ENCODE results near the gene NRM.
"Not testable (repeated sequence)": the region's sequence is repeated elsewhere in the genome, so short reads cannot be mapped to it uniquely, and the experiment has no call there.

The NRM gene

DNA sequence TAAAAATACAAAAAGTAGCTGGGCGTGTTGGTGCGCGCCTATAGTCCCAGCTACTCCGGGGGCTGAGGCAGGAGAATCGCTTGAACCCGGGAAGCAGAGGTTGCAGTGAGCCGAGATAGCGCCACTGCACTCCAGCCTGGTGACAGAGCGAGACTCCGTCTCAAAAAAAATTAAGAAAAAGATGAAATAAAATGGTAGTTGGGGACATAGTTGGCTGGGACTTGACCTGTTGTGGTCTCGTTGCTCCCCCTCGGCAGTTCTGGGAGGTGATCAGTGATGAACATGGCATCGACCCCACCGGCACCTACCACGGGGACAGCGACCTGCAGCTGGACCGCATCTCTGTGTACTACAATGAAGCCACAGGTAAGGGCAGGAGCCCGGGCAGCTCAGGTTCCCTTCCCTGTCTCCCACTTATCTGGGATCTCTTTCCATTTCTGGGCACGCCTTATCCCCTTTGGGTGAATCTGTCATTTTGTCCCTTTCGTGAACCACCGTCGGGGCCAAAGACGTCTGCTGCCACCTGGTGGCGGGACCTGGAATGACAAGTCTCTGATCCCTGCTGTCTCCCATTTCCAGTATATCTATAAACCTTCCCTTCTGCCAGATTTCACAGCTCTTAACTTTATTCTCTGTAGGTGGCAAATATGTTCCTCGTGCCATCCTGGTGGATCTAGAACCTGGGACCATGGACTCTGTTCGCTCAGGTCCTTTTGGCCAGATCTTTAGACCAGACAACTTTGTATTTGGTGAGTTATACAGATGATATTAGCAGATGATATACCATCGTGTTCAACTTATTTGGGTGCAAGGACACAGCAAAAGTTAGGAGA is 31.7 kb upstream of the NRM start:
- TF ChIP-seq, protein P1, sequence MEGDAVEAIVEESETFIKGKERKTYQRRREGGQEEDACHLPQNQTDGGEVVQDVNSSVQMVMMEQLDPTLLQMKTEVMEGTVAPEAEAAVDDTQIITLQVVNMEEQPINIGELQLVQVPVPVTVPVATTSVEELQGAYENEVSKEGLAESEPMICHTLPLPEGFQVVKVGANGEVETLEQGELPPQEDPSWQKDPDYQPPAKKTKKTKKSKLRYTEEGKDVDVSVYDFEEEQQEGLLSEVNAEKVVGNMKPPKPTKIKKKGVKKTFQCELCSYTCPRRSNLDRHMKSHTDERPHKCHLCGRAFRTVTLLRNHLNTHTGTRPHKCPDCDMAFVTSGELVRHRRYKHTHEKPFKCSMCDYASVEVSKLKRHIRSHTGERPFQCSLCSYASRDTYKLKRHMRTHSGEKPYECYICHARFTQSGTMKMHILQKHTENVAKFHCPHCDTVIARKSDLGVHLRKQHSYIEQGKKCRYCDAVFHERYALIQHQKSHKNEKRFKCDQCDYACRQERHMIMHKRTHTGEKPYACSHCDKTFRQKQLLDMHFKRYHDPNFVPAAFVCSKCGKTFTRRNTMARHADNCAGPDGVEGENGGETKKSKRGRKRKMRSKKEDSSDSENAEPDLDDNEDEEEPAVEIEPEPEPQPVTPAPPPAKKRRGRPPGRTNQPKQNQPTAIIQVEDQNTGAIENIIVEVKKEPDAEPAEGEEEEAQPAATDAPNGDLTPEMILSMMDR (IDR thresholded peaks at IDR 0.05; ENCODE audit: low read depth, low read length, missing control alignments), result peak; percentile 86
- in situ Hi-C loops (cut with HindIII; ENCODE audit: low sequenced_read_pairs), result no loop called here
- peak overlapping the region; percentile 100 for H3K4me3 ChIP-seq (ENCODE audit: low read depth, low read length)
- DNase-seq (ENCODE audit: low read depth), result no peak

DNA sequence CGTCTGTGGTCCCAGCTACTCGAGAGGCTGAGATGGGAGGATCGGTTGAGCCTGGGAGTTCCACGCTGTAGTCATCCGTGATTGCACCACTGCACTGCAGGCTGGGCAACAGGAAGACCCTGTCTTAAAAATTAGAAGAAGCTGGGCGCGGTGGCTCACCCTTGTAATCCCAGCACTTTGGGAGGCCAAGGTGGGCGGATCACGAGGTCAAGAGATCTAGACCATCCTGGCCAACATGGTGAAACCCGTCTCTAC is 31.2 kb upstream of the NRM start:
- peak overlapping the region; percentile 100 for H3K4me3 ChIP-seq (ENCODE audit: low read depth, low read length)
- DNase-seq (ENCODE audit: low read depth); in situ Hi-C loops (cut with HindIII; ENCODE audit: low sequenced_read_pairs): not testable (repeated sequence)

DNA sequence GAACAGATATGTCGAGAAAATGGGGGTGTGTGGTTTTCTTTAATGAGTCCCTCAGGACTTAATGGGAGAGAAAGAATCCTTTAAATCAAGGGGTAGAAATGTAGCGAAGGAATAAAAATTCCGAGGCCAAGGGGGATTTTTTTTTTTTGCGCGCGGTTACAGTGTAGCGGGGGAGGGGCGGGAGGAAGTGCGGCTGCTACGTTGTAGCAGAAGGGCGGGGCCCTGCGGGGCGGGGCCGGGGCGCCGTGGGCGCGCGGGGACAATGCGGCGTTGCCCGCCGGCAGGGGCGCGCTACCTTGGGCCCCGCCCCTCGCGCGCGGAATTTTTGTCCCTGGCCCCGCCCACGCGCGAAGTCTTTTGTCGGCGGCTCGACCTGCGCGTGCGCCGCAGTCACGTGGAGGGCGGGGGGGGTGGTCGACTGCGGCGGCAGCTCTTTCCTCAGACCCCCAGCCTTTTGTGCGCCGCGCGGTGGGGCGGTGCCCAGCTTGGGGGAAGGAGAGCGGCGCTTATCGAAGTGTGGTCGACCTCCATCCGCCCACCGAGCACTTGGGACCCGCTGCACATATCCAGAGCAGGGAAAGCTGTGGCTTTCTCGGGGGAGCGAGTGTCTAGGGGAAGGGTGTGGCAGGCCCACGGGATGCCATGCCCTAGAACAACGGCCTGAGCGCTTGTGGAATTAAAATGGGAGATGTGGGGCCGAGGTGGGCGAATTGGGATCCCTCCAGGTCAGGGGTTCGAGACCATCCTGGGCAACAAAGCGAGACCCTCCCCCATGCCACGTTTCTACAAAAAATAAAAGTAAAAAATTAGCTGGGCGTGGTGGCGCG is 30.6 kb upstream of the NRM start:
- in situ Hi-C loops (cut with HindIII; ENCODE audit: low sequenced_read_pairs), result no loop called here
- TF ChIP-seq, protein P1 (IDR thresholded peaks at IDR 0.05; ENCODE audit: low read depth, low read length, missing control alignments), result peak; percentile 20
- peak overlapping the region; percentile 100 for H3K4me3 ChIP-seq (ENCODE audit: low read depth, low read length)
- DNase-seq (ENCODE audit: low read depth), result peak; percentile 67

DNA sequence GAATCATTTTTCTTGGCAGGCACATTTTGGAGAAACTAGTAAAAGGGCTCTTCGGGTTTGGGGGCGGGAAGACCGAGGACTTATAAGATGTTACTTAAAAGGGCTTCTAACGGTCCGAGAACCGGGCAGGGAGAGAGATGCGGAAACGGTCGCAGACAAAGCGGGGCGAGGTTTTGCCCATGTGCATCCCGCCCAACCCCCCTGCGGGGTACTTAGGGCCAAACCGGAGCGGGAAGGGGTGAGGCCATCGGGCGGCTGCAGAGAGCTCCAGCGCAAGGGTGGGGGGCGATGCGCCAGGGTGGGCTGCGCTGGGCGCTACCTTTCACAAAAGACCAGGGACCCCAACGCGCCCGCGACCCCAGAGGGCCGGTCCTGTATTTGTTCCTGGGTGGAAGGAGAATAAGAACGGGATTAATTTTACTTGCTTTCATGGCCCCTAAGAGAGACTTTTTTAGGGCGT is 30.0 kb upstream of the NRM start:
- TF ChIP-seq, protein P1 (IDR thresholded peaks at IDR 0.05; ENCODE audit: low read depth, low read length, missing control alignments), result no peak
- in situ Hi-C loops (cut with HindIII; ENCODE audit: low sequenced_read_pairs), result no loop called here
- no peak for DNase-seq (ENCODE audit: low read depth)

DNA sequence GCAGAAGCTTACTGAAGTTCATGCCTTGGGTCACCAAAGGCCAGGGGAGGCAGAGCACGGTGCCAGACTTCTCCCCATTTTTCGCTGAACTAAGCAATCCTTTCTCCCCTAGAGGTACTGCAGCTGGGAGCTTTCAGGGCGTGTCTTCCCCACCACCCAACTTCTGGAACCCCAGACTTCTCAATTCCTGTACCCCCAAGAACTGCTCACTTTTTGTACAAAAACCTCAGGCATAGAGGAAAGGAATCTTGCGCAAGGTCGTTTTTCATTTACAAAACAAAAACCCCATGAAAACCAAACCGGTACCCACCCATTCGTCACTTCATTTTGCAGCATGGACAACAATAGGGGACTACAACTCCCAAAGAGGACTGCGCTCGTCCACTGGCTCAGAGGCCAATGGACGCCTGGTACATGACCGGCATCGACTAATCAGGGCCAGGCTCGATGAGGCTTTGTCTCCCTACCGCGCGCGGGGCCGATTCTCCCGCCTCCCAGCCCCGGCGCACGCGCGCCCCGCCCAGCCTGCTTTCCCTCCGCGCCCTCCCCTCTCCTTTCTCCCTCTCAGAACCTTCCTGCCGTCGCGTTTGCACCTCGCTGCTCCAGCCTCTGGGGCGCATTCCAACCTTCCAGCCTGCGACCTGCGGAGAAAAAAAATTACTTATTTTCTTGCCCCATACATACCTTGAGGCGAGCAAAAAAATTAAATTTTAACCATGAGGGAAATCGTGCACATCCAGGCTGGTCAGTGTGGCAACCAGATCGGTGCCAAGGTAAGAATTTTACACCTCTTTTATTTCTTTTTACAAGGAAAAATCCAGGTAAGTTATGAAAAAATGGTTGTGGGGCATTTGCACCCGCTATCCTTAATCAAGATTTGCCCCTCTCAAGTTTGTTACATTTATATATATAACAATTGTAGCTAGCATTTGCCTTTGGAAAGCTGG is 29.3 kb upstream of the NRM start, which contains the start of gene TUBB:
TSS of gene TUBB (plus strand) at position 562 of the 947 bp plus-strand sequence. CDS start at position 717, 155 bp downstream.
- TF ChIP-seq, protein P1 (IDR thresholded peaks at IDR 0.05; ENCODE audit: low read depth, low read length, missing control alignments), result no peak
- DNase-seq (ENCODE audit: low read depth), result peak; percentile 95
- H3K4me3 ChIP-seq (ENCODE audit: low read depth, low read length), result peak within 1 kb of the TSS; percentile 100
- in situ Hi-C loops (cut with HindIII; ENCODE audit: low sequenced_read_pairs), result no loop called here

More for the DNA sequence above, 30.0 kb upstream of the NRM start:
- peak overlapping the region; percentile 100 for H3K4me3 ChIP-seq (ENCODE audit: low read depth, low read length)

DNA sequence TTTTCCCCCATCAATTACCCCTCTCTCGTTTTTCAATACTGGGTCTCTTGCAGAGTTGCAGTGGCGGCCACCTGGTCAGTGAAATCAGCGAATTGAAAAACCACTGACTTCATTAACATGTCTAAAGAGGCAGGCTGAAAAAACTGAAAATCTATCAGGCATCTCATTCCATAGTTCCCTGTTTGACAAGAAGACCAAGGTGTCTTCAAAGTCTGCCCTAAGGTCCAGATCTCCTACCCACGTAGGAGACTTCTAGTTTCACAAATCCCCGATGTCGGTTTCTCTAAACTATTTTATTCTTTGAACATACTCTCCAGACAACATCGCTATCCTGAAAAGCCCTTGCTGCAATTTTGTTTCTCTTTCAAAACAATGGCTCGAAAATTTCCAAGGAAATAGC is 28.6 kb upstream of the NRM start:
- in situ Hi-C loops (cut with HindIII; ENCODE audit: low sequenced_read_pairs), result no loop called here
- DNase-seq (ENCODE audit: low read depth), result no peak
- peak overlapping the region; percentile 100 for H3K4me3 ChIP-seq (ENCODE audit: low read depth, low read length)

DNA sequence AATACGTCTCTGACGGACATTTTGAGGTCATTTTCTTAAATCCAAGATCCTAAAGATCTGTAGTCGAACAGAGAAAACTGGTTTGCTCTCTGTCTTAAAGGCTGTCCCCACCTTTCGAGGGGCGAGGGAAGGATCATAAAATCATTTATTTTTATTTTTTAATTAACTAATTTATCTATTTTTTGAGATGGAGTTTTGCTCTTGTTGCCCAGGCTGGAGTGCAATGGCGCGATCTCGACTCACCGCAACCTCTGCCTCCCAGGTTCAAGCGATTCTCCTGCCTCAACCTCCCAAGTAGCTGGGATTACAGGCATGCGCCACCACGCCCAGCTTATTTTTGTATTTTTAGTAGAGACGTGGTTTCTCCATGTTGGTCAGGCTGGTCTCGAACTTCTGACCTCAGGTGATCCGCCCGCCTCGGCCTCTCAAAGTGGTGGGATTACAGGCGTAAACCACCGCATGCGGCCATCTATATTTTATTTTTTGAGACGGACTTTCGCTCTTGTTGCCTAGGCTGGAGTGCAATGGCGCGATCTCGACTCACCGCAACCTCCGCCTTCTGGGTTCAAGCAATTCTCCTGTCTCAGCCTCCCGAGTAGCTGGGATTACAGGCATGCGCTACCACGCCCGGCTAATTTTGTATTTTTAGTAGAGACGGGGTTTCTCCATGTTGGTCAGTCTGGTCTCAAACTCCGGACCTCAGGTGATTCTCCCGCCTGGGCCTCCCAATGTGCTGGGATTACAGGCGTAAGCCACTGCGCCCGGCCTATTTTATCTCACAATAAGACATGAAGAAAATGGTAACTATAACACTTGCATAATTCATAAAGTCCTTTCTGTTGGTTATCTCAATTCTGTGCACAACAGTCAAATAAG is 27.3 kb upstream of the NRM start:
- in situ Hi-C loops (cut with HindIII; ENCODE audit: low sequenced_read_pairs); DNase-seq (ENCODE audit: low read depth): not testable (repeated sequence)
- H3K4me3 ChIP-seq (ENCODE audit: low read depth, low read length), result peak overlapping the region; percentile 35

More for the DNA sequence above, 28.6 kb upstream of the NRM start:
- TF ChIP-seq, protein P1 (IDR thresholded peaks at IDR 0.05; ENCODE audit: low read depth, low read length, missing control alignments), result no peak

All from astrocyte of the cerebellum (primary cell).